Measurements from ENCODE around the gene NUDT12.

Gene NUDT12

DNA sequence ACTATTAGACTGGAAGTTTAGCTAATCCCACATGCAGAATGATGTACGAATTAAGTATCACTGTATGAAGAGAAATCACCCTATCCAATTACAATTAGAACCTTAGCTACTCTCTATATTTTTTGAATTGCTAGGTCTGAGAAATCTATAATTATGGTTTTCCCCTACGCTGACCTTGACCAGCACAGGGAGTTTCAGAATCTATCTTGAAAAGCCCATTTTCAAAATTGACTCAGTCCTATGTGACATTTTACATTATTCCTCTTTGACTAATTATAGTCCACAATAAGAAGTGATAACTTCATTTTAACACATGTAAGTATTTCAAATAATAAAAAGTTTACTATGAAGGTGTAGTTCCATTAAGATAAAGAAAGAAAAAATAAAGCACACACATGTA lies 21.5 kb downstream of the NUDT12 start:
- TF ChIP-seq, protein P1, sequence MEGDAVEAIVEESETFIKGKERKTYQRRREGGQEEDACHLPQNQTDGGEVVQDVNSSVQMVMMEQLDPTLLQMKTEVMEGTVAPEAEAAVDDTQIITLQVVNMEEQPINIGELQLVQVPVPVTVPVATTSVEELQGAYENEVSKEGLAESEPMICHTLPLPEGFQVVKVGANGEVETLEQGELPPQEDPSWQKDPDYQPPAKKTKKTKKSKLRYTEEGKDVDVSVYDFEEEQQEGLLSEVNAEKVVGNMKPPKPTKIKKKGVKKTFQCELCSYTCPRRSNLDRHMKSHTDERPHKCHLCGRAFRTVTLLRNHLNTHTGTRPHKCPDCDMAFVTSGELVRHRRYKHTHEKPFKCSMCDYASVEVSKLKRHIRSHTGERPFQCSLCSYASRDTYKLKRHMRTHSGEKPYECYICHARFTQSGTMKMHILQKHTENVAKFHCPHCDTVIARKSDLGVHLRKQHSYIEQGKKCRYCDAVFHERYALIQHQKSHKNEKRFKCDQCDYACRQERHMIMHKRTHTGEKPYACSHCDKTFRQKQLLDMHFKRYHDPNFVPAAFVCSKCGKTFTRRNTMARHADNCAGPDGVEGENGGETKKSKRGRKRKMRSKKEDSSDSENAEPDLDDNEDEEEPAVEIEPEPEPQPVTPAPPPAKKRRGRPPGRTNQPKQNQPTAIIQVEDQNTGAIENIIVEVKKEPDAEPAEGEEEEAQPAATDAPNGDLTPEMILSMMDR (IDR thresholded peaks at IDR 0.05), result no peak

DNA sequence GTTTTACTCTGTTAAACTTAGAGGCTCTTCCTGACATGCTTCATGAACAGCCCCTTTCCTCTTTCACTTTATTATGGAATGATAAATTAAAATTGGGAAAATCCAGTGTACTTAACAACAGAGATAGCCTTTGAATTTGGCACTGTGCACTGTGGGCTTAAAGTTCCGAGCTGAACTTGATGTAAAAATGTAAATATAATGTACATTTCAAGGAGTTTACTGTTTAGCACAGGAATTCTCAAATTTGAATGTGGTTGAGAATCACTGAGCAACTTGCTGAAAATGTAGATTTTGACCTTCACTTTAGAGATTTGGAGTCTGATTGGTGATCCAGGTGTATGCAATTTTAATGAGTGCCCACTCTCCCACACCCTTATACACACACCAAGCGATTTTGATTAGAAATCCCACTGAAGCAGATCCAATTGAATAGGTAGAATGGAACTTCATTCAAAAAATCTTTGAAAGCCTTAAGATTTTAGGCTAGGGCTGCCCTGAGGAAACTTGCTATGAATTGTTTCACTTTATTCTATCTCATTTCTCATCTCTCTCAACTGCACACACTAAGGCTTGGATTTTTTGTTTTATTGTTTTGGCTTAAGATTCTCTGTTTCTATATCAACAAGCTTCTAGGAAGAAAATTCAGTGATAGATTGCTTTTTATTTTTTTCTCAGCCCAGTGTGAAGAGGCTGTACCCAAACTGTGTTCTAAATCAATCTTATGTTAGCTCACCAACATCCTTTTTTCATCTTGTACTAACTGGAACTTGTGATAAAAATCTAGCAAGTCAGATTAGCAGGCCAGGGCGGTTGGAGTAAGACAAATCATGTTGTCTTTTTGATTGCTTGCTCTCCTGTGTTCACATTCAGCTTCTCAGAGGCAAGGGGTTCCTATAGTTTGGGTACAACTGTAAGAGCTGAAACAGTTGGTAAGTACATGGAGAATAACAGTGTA lies 22.9 kb downstream of the NUDT12 start:
- TF ChIP-seq, protein P1 (IDR thresholded peaks at IDR 0.05), result no peak

DNA sequence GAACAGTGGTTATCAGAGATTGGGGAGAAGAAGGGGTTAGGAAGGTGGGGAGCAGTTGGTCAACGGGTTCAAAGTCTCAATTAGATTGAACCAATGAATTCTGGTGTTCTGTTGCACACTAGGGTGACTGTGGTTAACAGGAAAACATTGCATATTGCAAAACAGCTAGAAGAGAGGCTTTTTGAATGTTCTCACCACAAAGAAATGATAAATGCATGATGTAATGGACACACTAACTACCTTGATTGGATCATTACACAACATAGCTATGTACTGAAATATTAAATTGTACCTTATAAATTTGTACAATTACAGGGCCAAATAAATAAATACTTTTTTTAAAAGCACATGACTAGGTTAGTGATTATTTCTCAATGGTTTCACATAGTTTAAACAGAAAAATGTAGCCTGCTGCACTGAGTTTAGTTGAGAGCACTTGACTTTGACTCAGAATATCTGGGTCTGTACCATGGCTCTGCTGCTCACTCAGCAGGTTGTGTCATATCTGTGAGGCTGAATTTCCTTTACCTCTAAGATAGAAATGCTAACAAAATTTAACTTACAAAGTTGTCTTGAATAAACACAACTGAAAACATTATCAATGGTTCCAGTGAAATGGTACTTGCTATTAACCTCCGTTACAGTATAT lies 30.4 kb downstream of the NUDT12 start:
- TF ChIP-seq, protein P1 (IDR thresholded peaks at IDR 0.05), result no peak

DNA sequence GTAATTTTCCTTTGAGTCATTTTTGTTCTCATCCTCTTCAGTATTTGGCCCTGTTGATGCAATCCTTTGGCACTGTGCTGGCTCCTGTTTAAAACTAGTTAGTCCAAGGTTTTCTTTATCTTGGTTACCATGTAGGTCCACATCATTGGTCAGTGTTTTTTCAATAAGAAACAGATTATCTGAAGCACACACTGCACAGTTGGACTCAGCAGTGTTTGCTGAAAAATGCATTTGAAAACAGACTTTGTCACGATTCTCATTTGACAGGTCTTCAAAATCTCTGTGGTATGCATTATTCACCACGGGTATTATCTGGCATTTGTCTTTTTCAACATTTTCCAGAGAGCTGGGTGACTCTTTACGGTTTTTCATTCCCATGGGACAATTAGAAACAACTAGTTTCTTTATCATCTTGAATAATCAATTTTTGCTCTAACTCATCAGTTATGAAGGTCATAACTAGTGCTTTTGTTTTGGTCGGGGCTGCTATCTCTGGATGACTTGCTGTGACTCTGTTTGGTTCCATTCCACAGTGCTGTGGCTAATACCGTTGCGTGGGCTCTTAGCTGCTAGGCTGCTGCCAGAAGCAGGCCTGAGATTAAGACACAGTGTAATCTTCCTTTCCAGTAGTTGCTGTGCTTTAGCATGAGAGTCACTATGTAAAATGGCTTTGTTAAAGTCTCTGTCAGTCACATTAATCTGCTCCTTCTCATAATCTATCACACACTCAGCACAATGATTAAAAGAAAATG lies 36.2 kb downstream of the NUDT12 start:
- TF ChIP-seq, protein P1 (IDR thresholded peaks at IDR 0.05), result no peak

DNA sequence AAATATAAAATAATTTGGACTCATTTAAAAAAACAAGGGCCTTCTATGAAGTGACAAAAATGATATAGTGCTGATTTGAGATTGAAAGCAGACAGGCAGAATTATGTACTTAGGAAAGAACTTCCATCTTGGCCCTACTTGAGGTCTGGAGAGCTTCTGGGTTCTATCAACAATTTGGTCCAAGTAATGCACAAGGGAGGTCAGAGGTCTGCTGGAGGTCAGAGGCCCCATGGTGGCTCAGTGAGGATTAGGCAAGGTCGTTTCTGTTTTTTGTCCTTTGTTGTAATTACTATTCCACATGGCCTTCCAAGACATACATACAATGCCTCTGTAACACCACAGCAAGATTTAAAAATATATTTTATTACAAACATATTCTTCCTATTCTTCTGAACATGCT lies 37.2 kb downstream of the NUDT12 start:
- TF ChIP-seq, protein P1 (IDR thresholded peaks at IDR 0.05), result no peak

DNA sequence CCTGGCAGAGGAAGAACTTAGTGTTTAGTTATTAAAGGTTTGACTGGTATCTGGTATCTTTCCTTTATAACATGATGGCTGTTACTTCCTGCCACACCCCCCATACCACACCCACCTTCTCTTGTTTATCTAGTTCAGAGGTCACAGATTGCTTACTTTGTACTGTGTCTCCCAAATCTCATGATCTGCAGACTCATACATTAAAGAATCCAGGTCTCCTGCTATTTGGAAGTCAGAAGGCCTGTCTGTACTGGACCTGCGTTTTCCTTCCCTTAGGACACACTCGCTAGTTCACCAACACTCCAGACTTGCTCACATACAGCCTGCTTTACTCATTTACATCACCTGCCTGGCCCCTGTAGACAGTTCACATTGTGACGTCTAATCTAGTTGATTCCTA lies 39.3 kb downstream of the NUDT12 start:
- TF ChIP-seq, protein P1 (IDR thresholded peaks at IDR 0.05), result no peak

DNA sequence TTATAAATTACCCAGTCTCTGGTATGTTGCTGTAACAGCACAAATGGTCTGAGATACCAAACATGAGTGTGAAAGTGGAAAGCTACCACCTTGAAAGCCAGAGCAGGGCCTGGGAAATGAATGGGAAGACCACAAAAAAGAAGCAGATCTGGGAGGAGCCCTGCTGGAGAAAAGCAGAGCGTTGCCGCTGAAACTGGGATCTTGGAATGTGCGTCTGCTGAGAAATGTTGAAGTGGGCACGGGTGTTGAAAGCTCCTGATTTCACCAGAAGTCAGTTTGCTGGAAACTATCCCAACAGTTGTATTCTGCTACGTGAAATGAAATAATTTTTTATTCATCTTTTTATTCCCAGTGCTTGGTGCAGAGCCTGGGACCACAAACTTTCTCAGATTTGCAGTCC lies 40.0 kb downstream of the NUDT12 start:
- TF ChIP-seq, protein P1 (IDR thresholded peaks at IDR 0.05), result no peak
